ENCODE measurements around the gene FRMD4A. TPM values are rescaled to one million over a fixed set of nuclear protein-coding genes. Genes with fewer than 3 reads are reported as not detected.

Gene FRMD4A
- total and polyA plus RNA-seq, 10 of the 15 experiments (the other 5 are each of a cell fraction or from before 2014, with no cell fraction given) = 17.8 to 75.2 (median 39.1) TPM

DNA sequence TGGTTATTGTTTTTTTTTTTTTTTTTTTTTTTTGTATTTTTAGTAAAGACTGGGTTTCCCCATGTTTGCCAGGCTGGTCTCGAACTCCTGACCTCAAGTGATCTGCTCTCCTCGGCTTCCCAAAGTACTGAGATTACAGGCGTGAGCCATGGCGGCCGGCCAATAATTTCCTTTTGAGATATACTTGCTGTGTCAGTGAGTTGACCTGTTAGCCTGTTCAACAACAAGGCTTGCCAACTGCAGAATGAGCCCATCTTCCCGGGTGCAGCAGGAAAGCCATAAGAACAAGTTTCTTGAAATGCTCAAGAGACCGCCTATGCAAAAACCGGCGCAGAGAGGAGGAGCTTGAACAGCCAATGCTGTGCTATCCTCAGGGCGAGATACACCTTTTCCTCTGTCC is 631.5 kb downstream of the FRMD4A start:
- Histone ChIP-seq H3K9me3 (replicated peaks; ENCODE audit: control insufficient read depth, insufficient read depth, low read length) (no peaks in the 10 kb centered on the region), H3K27ac (ENCODE audit: control insufficient read depth, insufficient read depth) (no peak overlapping the region; the same call in 1 of the 2 replicates), H3K4me1 (ENCODE audit: control insufficient read depth, insufficient read depth, low read length) (peaks cover 8% of the 10 kb centered on the region; the same call in 1 of the 2 replicates), H3K4me3 (no peak overlapping the region), H3K36me3 (ENCODE audit: control insufficient read depth in 2 of 2, insufficient read depth in 2 of 2, low read length in 1 of 2) (peaks cover 23 to 24% of the 10 kb centered on the region in 2 experiments), H3K79me2 (ENCODE audit: control insufficient read depth, insufficient read depth, low read length) (peaks cover 48% of the 10 kb centered on the region), H4K20me1 (ENCODE audit: control insufficient read depth, insufficient read depth) (no peaks in the 10 kb centered on the region), H3K9ac (ENCODE audit: control insufficient read depth, insufficient read depth, low read length) (no peak overlapping the region), H3K27me3 (replicated peaks in 1 of 2; ENCODE audit: control insufficient read depth in 2 of 2, insufficient read depth in 2 of 2, low read length in 1 of 2) (no peaks in the 10 kb centered on the region), H2AFZ (ENCODE audit: control insufficient read depth, low read depth, low read length) (no peak overlapping the region), H3K4me2 (ENCODE audit: control insufficient read depth, insufficient read depth) (no peak overlapping the region)
- ATAC-seq (no peak), DNase-seq (ENCODE audit: low read depth, low spot score) (no peak), FAIRE-seq (no peak)
- CTCF ChIA-PET = interaction anchor here (1.3 kb wide), 2 partner anchors 19 to 40 kb away, joined by 3 to 4 read pairs; no protein-coding TSS in a partner anchor
- intact Hi-C loops (cut with micrococcal nuclease; ENCODE audit: unreplicated experiment) (no loop called here), in situ Hi-C loops (cut with MboI) (no loop called here)
- TF ChIP-seq, protein P1, sequence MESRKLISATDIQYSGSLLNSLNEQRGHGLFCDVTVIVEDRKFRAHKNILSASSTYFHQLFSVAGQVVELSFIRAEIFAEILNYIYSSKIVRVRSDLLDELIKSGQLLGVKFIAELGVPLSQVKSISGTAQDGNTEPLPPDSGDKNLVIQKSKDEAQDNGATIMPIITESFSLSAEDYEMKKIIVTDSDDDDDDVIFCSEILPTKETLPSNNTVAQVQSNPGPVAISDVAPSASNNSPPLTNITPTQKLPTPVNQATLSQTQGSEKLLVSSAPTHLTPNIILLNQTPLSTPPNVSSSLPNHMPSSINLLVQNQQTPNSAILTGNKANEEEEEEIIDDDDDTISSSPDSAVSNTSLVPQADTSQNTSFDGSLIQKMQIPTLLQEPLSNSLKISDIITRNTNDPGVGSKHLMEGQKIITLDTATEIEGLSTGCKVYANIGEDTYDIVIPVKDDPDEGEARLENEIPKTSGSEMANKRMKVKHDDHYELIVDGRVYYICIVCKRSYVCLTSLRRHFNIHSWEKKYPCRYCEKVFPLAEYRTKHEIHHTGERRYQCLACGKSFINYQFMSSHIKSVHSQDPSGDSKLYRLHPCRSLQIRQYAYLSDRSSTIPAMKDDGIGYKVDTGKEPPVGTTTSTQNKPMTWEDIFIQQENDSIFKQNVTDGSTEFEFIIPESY (IDR thresholded peaks at IDR 0.05) = no peak
- TF ChIP-seq, protein P2, sequence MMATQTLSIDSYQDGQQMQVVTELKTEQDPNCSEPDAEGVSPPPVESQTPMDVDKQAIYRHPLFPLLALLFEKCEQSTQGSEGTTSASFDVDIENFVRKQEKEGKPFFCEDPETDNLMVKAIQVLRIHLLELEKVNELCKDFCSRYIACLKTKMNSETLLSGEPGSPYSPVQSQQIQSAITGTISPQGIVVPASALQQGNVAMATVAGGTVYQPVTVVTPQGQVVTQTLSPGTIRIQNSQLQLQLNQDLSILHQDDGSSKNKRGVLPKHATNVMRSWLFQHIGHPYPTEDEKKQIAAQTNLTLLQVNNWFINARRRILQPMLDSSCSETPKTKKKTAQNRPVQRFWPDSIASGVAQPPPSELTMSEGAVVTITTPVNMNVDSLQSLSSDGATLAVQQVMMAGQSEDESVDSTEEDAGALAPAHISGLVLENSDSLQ (IDR thresholded peaks at IDR 0.05) = no peak
- TF ChIP-seq ZNF384 (IDR thresholded peaks at IDR 0.05; ENCODE audit: borderline replicate concordance, low read depth, low read length) (no peak), TAF1 (IDR thresholded peaks at IDR 0.05; ENCODE audit: borderline replicate concordance, low read depth, low read length) (no peak), EGR1 (IDR thresholded peaks at IDR 0.05; ENCODE audit: borderline replicate concordance in 1 of 2, low read depth in 2 of 2, low read length in 2 of 2) (no peak), SMAD1 (IDR thresholded peaks at IDR 0.05; ENCODE audit: low read depth, partially characterized antibody) (no peak)
- TF ChIP-seq, protein P3, sequence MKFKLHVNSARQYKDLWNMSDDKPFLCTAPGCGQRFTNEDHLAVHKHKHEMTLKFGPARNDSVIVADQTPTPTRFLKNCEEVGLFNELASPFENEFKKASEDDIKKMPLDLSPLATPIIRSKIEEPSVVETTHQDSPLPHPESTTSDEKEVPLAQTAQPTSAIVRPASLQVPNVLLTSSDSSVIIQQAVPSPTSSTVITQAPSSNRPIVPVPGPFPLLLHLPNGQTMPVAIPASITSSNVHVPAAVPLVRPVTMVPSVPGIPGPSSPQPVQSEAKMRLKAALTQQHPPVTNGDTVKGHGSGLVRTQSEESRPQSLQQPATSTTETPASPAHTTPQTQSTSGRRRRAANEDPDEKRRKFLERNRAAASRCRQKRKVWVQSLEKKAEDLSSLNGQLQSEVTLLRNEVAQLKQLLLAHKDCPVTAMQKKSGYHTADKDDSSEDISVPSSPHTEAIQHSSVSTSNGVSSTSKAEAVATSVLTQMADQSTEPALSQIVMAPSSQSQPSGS (IDR thresholded peaks at IDR 0.05; ENCODE audit: low read length) = no peak
- BruUV-seq (replicated peaks) = no TSS peak
- RAD21 ChIA-PET (ENCODE audit: unreplicated experiment) = interaction anchor here (1.0 kb wide), 1 partner anchor 78 kb away, joined by 3 read pairs; no protein-coding TSS in a partner anchor
- POLR2A ChIA-PET = interaction anchor here (0.6 to 0.7 kb wide), 2 partner anchors 34 to 51 kb away, joined by 3 read pairs; no protein-coding TSS in a partner anchor
- WGBS (ENCODE audit: insufficient coverage, insufficient replicate concordance, low lambda C conversion rate, missing lambda C conversion rate) = 78% methylated on average over 10 of the region's 10 CpGs
- SMC1A ChIA-PET (ENCODE audit: uncharacterized antibody, unreplicated experiment) = interaction anchor here (0.9 to 1.3 kb wide), 2 partner anchors 23 to 61 kb away, joined by 3 read pairs; no protein-coding TSS in a partner anchor

All from GM12878 (cell line).